Measurements from ENCODE around the gene SHISAL2A. TPM values are rescaled to one million over a fixed set of nuclear protein-coding genes. Genes with fewer than 3 reads are reported as not detected.

SHISAL2A gene
- polyA plus RNA-seq, 3 donors, result 0.03 to 0.28 TPM; not detected in 1

- H3K79me2 ChIP-seq (ENCODE audit: insufficient read depth, low read length), result no peaks in the 10 kb centered on the region
- H3K4me3 ChIP-seq (replicated peaks in 1 of 3; ENCODE audit: low read depth in 2 of 3, low read length in 3 of 3), result no peak overlapping the region
- peaks cover 10 to 16% of the 10 kb centered on the region in 2 donors for H3K4me1 ChIP-seq (ENCODE audit: control insufficient read depth in 1 of 2, insufficient read depth in 2 of 2, low read length in 2 of 2)
- H3K9me3 ChIP-seq (replicated peaks in 1 of 2; ENCODE audit: control insufficient read depth in 1 of 2, insufficient read depth in 1 of 2, low read length in 2 of 2), result no peaks in the 10 kb centered on the region
- H3K4me2 ChIP-seq (replicated peaks; ENCODE audit: extremely low read depth, low read length, poor library complexity, severe bottlenecking), result no peak overlapping the region
- no peaks in the 10 kb centered on the region for H3K27me3 ChIP-seq (ENCODE audit: control insufficient read depth in 2 of 2, insufficient read depth in 2 of 2, low read length in 2 of 2)
- H3K27me3 Mint-ChIP-seq (ENCODE audit: low read depth in 3 of 3), result no peaks in the 10 kb centered on the region
- H3K27ac Mint-ChIP-seq, result no peak overlapping the region
- H3K4me1 Mint-ChIP-seq, result peaks cover 24% of the 10 kb centered on the region
- no peak overlapping the region for H3K27ac ChIP-seq (ENCODE audit: low read depth in 1 of 2, low read length in 2 of 2)
- no peak for DNase-seq
- no peak overlapping the region for H3K4me3 Mint-ChIP-seq
- no peak overlapping the region for H3K9ac ChIP-seq (ENCODE audit: insufficient read depth, low read length, poor library complexity, severe bottlenecking)
- no peaks in the 10 kb centered on the region for H3K36me3 Mint-ChIP-seq
- no peak for TF ChIP-seq CTCF (IDR thresholded peaks at IDR 0.05)
- WGBS (ENCODE audit: insufficient coverage), result no CpG with 5 or more reads among the region's 4 CpGs
- no peaks in the 10 kb centered on the region for H4K20me1 ChIP-seq (ENCODE audit: insufficient read depth, low read length)
- H3K9me3 Mint-ChIP-seq, result no peaks in the 10 kb centered on the region
- no peak overlapping the region for H2AFZ ChIP-seq (ENCODE audit: insufficient read depth, low read depth, low read length, poor library complexity, severe bottlenecking)
- intact Hi-C loops (cut with micrococcal nuclease), result no loop called here
- no peaks in the 10 kb centered on the region for H3K36me3 ChIP-seq (replicated peaks in 1 of 2; ENCODE audit: control insufficient read depth in 1 of 2, insufficient read depth in 2 of 2, low read length in 2 of 2)
Observed at GRCh38 chr1:52673513-52673912, 40.5 kb downstream of the SHISAL2A start.

- Histone ChIP-seq H3K4me2 (replicated peaks; ENCODE audit: extremely low read depth, low read length, poor library complexity, severe bottlenecking) (no peak overlapping the region), H3K4me1 (ENCODE audit: control insufficient read depth in 1 of 2, insufficient read depth in 2 of 2, low read length in 2 of 2) (peaks cover 10 to 16% of the 10 kb centered on the region in 2 donors), H2AFZ (ENCODE audit: insufficient read depth, low read depth, low read length, poor library complexity, severe bottlenecking) (no peak overlapping the region), H3K9ac (ENCODE audit: insufficient read depth, low read length, poor library complexity, severe bottlenecking) (no peak overlapping the region), H3K79me2 (ENCODE audit: insufficient read depth, low read length) (no peaks in the 10 kb centered on the region), H3K27me3 (ENCODE audit: control insufficient read depth in 2 of 2, insufficient read depth in 2 of 2, low read length in 2 of 2) (no peaks in the 10 kb centered on the region), H4K20me1 (ENCODE audit: insufficient read depth, low read length) (no peaks in the 10 kb centered on the region), H3K4me3 (replicated peaks in 1 of 3; ENCODE audit: low read depth in 2 of 3, low read length in 3 of 3) (no peak overlapping the region), H3K36me3 (replicated peaks in 1 of 2; ENCODE audit: control insufficient read depth in 1 of 2, insufficient read depth in 2 of 2, low read length in 2 of 2) (no peaks in the 10 kb centered on the region), H3K9me3 (replicated peaks in 1 of 2; ENCODE audit: control insufficient read depth in 1 of 2, insufficient read depth in 1 of 2, low read length in 2 of 2) (no peaks in the 10 kb centered on the region), H3K27ac (ENCODE audit: low read depth in 1 of 2, low read length in 2 of 2) (no peak overlapping the region)
- Mint-ChIP-seq H3K9me3 (no peaks in the 10 kb centered on the region), H3K4me3 (no peak overlapping the region), H3K27me3 (ENCODE audit: low read depth in 3 of 3) (no peaks in the 10 kb centered on the region), H3K36me3 (no peaks in the 10 kb centered on the region), H3K27ac (no peak overlapping the region), H3K4me1 (peaks cover 24% of the 10 kb centered on the region)
- intact Hi-C loops (cut with micrococcal nuclease), result no loop called here
- WGBS (ENCODE audit: insufficient coverage), result 86% methylated on average over 3 of the region's 6 CpGs
- no peak for DNase-seq
- no peak for TF ChIP-seq CTCF (IDR thresholded peaks at IDR 0.05)
Observed at GRCh38 chr1:52674497-52675384, 41.8 kb downstream of the SHISAL2A start.

Data from CD14-positive monocyte (primary cell).